Stimulated activated CD8-positive, alpha-beta memory T cell treated with anti-CD3 and anti-CD28 coated beads, Interleukin-15, amount 100 ng/mL, for 48 hours (primary cell): ENCODE results near the gene ST3GAL2.
"Not testable (repeated sequence)": the region's sequence is repeated elsewhere in the genome, so short reads cannot be mapped to it uniquely, and the experiment has no call there.

ENCODE experiments used
- DNase-seq, 2 donors: peaks; one replicate each; pipeline ENCODE4 v3.0.0-alpha.2; 2020; ENCODE audit warnings: low read depth in 2 of 2

The ST3GAL2 gene

GRCh38 chr16:70337814-70338213 lies 101.1 kb downstream of the ST3GAL2 start:
- no peak for DNase-seq

- DNase-seq, result not testable (repeated sequence)
These were observed 106.2 kb downstream of the ST3GAL2 start for GRCh38 chr16:70332728-70333127.

GRCh38 chr16:70331588-70332358 lies 107.1 kb downstream of the ST3GAL2 start:
- no peak for DNase-seq

GRCh38 chr16:70331091-70331490 lies 107.8 kb downstream of the ST3GAL2 start:
- DNase-seq, result no peak
